CD4-positive, alpha-beta T cell treated with Interleukin-6 for 4 hours (primary cell): ENCODE data around the gene TRMT11.
"Not testable (repeated sequence)": the region's sequence is repeated elsewhere in the genome, so short reads cannot be mapped to it uniquely, and the experiment has no call there.

Experiments
- DNase-seq: peaks from one replicate; pipeline ENCODE4 v3.0.0-alpha.2; 2020; ENCODE audit warnings: mixed read lengths

Gene TRMT11

GRCh38 chr6:125956506-125957390 is 29.6 kb upstream of the TRMT11 start, which contains the start of gene HINT3:
TSS of gene HINT3 (plus strand) at chr6:125956770. CDS start at chr6:125956978, 208 bp downstream.
- peak; percentile 99 for DNase-seq

GRCh38 chr6:125957391-125957693 is 29.0 kb upstream of the TRMT11 start:
- DNase-seq: no peak

- no peak for DNase-seq
Observed at GRCh38 chr6:125957845-125958244, 28.5 kb upstream of the TRMT11 start.

GRCh38 chr6:125959041-125959440 is 27.3 kb upstream of the TRMT11 start:
- DNase-seq: no peak

- no peak for DNase-seq
Observed at GRCh38 chr6:125961117-125961516, 25.2 kb upstream of the TRMT11 start.

GRCh38 chr6:125962900-125963497 is 23.3 kb upstream of the TRMT11 start:
- DNase-seq: no peak

GRCh38 chr6:125963817-125964216 is 22.5 kb upstream of the TRMT11 start:
- DNase-seq: no peak

- no peak for DNase-seq
Observed at GRCh38 chr6:125966569-125966968, 19.8 kb upstream of the TRMT11 start.

- no peak for DNase-seq
Observed at GRCh38 chr6:125968493-125968892, 17.8 kb upstream of the TRMT11 start.

- no peak for DNase-seq
Observed at GRCh38 chr6:125970760-125971159, 15.6 kb upstream of the TRMT11 start.

- not testable (repeated sequence) for DNase-seq
Observed at GRCh38 chr6:125972478-125972877, 13.9 kb upstream of the TRMT11 start.

- DNase-seq: no peak
Observed at GRCh38 chr6:125974214-125974866, 12.0 kb upstream of the TRMT11 start.

GRCh38 chr6:125979101-125979500 is 7.2 kb upstream of the TRMT11 start:
- no peak for DNase-seq

- DNase-seq: no peak
Observed at GRCh38 chr6:125981571-125982185, 4.7 kb upstream of the TRMT11 start.

GRCh38 chr6:125983246-125983945 is 2.9 kb upstream of the TRMT11 start:
- no peak for DNase-seq

GRCh38 chr6:125984311-125984710 is 2.0 kb upstream of the TRMT11 start:
- no peak for DNase-seq

GRCh38 chr6:125985522-125985921 is 818 bp upstream of the TRMT11 start:
- DNase-seq: no peak

- DNase-seq: no peak
Observed at GRCh38 chr6:125985979-125986300, 400 bp upstream of the TRMT11 start.

- DNase-seq: peak; percentile 23
Observed at GRCh38 chr6:125987026-125987617, 782 bp downstream of the TRMT11 start.

GRCh38 chr6:125988280-125988679 is 1.9 kb downstream of the TRMT11 start:
- no peak for DNase-seq

- DNase-seq: no peak
Observed at GRCh38 chr6:125989631-125990030, 3.3 kb downstream of the TRMT11 start.

GRCh38 chr6:125991653-125992052 is 5.3 kb downstream of the TRMT11 start:
- DNase-seq: no peak
